Ureter (tissue), 1 donor: ENCODE results near the gene PIBF1. TPM values are rescaled to one million over a fixed set of nuclear protein-coding genes. Genes with fewer than 3 reads are reported as not detected.
"Not testable (repeated sequence)": the region's sequence is repeated elsewhere in the genome, so short reads cannot be mapped to it uniquely, and the experiment has no call there.

Experiments
- DNase-seq: peaks from one replicate; pipeline ENCODE4 v3.0.0-alpha.2; 2020; ENCODE audit warnings: low spot score
- total RNA-seq: library from RNA; stranded (reverse); gene quantifications from one replicate; pipeline ENCODE4 v1.2.4, GENCODE V29; 2023
- donor health status: DM: yes; HTN: yes; CAD: no.

PIBF1 gene
- 36.4 TPM for total RNA-seq

GRCh38 chr13:72781451-72782439, at the start of gene PIBF1, which contains the start of gene DIS3:
Gene PIBF1, plus strand, starts transcription at chr13:72782133. Its CDS starts 1,337 bp downstream, at chr13:72783470.
Gene DIS3, minus strand, starts transcription at chr13:72781900. Its CDS starts 68 bp downstream, at chr13:72781832.
- peak; percentile 98 for DNase-seq

GRCh38 chr13:72737033-72737432, 44.9 kb upstream of the PIBF1 start:
- no peak for DNase-seq

GRCh38 chr13:72740015-72740414, 41.9 kb upstream of the PIBF1 start:
- DNase-seq, result no peak

GRCh38 chr13:72745260-72745659, 36.7 kb upstream of the PIBF1 start:
- no peak for DNase-seq

- DNase-seq, result no peak
These were observed 30.7 kb upstream of the PIBF1 start for GRCh38 chr13:72751220-72751619.

- no peak for DNase-seq
These were observed 27.8 kb upstream of the PIBF1 start for GRCh38 chr13:72754111-72754510.

GRCh38 chr13:72757792-72758535, 24.0 kb upstream of the PIBF1 start:
- DNase-seq, result no peak

- no peak for DNase-seq
These were observed 21.7 kb upstream of the PIBF1 start for GRCh38 chr13:72760189-72760588.

GRCh38 chr13:72763411-72763810, 18.5 kb upstream of the PIBF1 start:
- no peak for DNase-seq

- DNase-seq, result no peak
These were observed 7.9 kb upstream of the PIBF1 start for GRCh38 chr13:72774019-72774418.

- no peak for DNase-seq
These were observed 784 bp downstream of the PIBF1 start for GRCh38 chr13:72782717-72783116.

- DNase-seq, result not testable (repeated sequence)
These were observed 2.7 kb downstream of the PIBF1 start for GRCh38 chr13:72784679-72785078.

GRCh38 chr13:72788831-72789230, 6.9 kb downstream of the PIBF1 start:
- DNase-seq, result no peak

- no peak for DNase-seq
These were observed 10.7 kb downstream of the PIBF1 start for GRCh38 chr13:72792640-72793039.

- no peak for DNase-seq
These were observed 16.9 kb downstream of the PIBF1 start for GRCh38 chr13:72798817-72799216.

- no peak for DNase-seq
These were observed 22.4 kb downstream of the PIBF1 start for GRCh38 chr13:72804301-72804700.

GRCh38 chr13:72805676-72806346, 23.9 kb downstream of the PIBF1 start:
- no peak for DNase-seq

GRCh38 chr13:72806514-72806913, 24.6 kb downstream of the PIBF1 start:
- DNase-seq, result not testable (repeated sequence)

- no peak for DNase-seq
These were observed 27.1 kb downstream of the PIBF1 start for GRCh38 chr13:72808917-72809500.

- no peak for DNase-seq
These were observed 38.4 kb downstream of the PIBF1 start for GRCh38 chr13:72820156-72820897.

GRCh38 chr13:72820898-72821279, 39.0 kb downstream of the PIBF1 start:
- no peak for DNase-seq
